Measurements from ENCODE around the gene VMP1.

VMP1 gene

GRCh38 chr17:59743842-59744241 lies 36.4 kb downstream of the VMP1 start:
- no peak for TF ChIP-seq CTCF (IDR thresholded peaks at IDR 0.05)

- TF ChIP-seq CTCF (IDR thresholded peaks at IDR 0.05), result no peak
Observed at GRCh38 chr17:59745040-59745439, 37.6 kb downstream of the VMP1 start.

GRCh38 chr17:59746849-59747445 lies 39.5 kb downstream of the VMP1 start:
- peak; percentile 74 for TF ChIP-seq CTCF (IDR thresholded peaks at IDR 0.05)

- TF ChIP-seq CTCF (IDR thresholded peaks at IDR 0.05), result no peak
Observed at GRCh38 chr17:59748591-59748990, 41.1 kb downstream of the VMP1 start.

- TF ChIP-seq CTCF (IDR thresholded peaks at IDR 0.05), result no peak
Observed at GRCh38 chr17:59751955-59752413, 44.5 kb downstream of the VMP1 start.

GRCh38 chr17:59752446-59752845 lies 45.0 kb downstream of the VMP1 start:
- no peak for TF ChIP-seq CTCF (IDR thresholded peaks at IDR 0.05)

GRCh38 chr17:59752922-59753321 lies 45.5 kb downstream of the VMP1 start:
- no peak for TF ChIP-seq CTCF (IDR thresholded peaks at IDR 0.05)

Data from LNCAP (cell line).